Measurements from ENCODE around the gene OR5AR1. TPM values are rescaled to one million over a fixed set of nuclear protein-coding genes. Genes with fewer than 3 reads are reported as not detected.

OR5AR1 gene
- polyA plus RNA-seq, 5 donors: not detected

Other genes starting within 250 kb of the OR5AR1 start
- gene OR5M3, start 190.3 kb upstream of the OR5AR1 start, polyA plus RNA-seq (ENCODE audit: insufficient read depth in 1 of 5, insufficient read length in 5 of 5, low replicate concordance in 1 of 5): not detected
- gene OR5M8, start 172.3 kb upstream of the OR5AR1 start, polyA plus RNA-seq (ENCODE audit: insufficient read depth in 1 of 5, insufficient read length in 5 of 5, low replicate concordance in 1 of 5): not detected
- not detected for gene OR5M11, start 120.4 kb upstream of the OR5AR1 start, polyA plus RNA-seq (ENCODE audit: insufficient read depth in 1 of 5, insufficient read length in 5 of 5, low replicate concordance in 1 of 5)
- not detected for gene OR5M10, start 86.0 kb upstream of the OR5AR1 start, polyA plus RNA-seq (ENCODE audit: insufficient read depth in 1 of 5, insufficient read length in 5 of 5, low replicate concordance in 1 of 5)
- not detected for gene OR5M1, start 48.8 kb upstream of the OR5AR1 start, polyA plus RNA-seq (ENCODE audit: insufficient read depth in 1 of 5, insufficient read length in 5 of 5, low replicate concordance in 1 of 5)
- gene OR5AP2, start 21.2 kb upstream of the OR5AR1 start, polyA plus RNA-seq (ENCODE audit: insufficient read depth in 1 of 5, insufficient read length in 5 of 5, low replicate concordance in 1 of 5): not detected
- gene OR9G1, start 35.4 kb downstream of the OR5AR1 start, polyA plus RNA-seq (ENCODE audit: insufficient read depth in 1 of 5, insufficient read length in 5 of 5, low replicate concordance in 1 of 5): not detected
- gene OR9G4, start 85.0 kb downstream of the OR5AR1 start, polyA plus RNA-seq (ENCODE audit: insufficient read depth in 1 of 5, insufficient read length in 5 of 5, low replicate concordance in 1 of 5): not detected

Data from right lung (tissue), 5 donors.